ENCODE data around the gene KDM8. TPM values are rescaled to one million over a fixed set of nuclear protein-coding genes. Genes with fewer than 3 reads are reported as not detected.

KDM8 gene
- total RNA-seq, 1 experiment from 2014 or later: 7.9 TPM

GRCh38 chr16:27190316-27190871 lies 12.9 kb upstream of the KDM8 start:
- no peak overlapping the region for H3K4me3 ChIP-seq (ENCODE audit: low read depth in 2 of 2, low read length in 2 of 2)
- no peak for ATAC-seq
- H3K9me3 ChIP-seq (ENCODE audit: control insufficient read depth, insufficient read depth, low read depth, low read length): no peaks in the 10 kb centered on the region
- in situ Hi-C loops (cut with HindIII; ENCODE audit: low pct_unique_long_range_greater_than_20kb, low sequenced_read_pairs) (no loop called here), intact Hi-C loops (cut with micrococcal nuclease; ENCODE audit: unreplicated experiment) (no loop called here)
- no peak overlapping the region for H3K27ac ChIP-seq (ENCODE audit: low read length)
- POLR2A ChIA-PET: no interaction called here
- CTCF ChIA-PET: interaction anchor here (0.6 kb wide), 1 partner anchor 339 kb away, joined by 6 read pairs; no protein-coding TSS in a partner anchor
- no peaks in the 10 kb centered on the region; the same call in 1 of the 2 replicates for H3K4me1 ChIP-seq (ENCODE audit: control insufficient read depth, insufficient read depth, low read length)
- no peaks in the 10 kb centered on the region for H3K36me3 ChIP-seq (ENCODE audit: control insufficient read depth, insufficient read depth, low read length)
- DNase-seq (ENCODE audit: low read depth, low spot score): no peak
- no peak for TF ChIP-seq CTCF (IDR thresholded peaks at IDR 0.05)
- no peak for TF ChIP-seq POLR2AphosphoS5 (IDR thresholded peaks at IDR 0.05; ENCODE audit: low read depth, low read length)
- no peak for TF ChIP-seq TCF7L2 (IDR thresholded peaks at IDR 0.05; ENCODE audit: low read depth, low read length)
- TF ChIP-seq SIN3A (IDR thresholded peaks at IDR 0.05; ENCODE audit: borderline replicate concordance, insufficient read depth, low read depth, low read length): no peak
- TF ChIP-seq REST (IDR thresholded peaks at IDR 0.05; ENCODE audit: insufficient read depth in 1 of 2, low read depth in 2 of 2, low read length in 1 of 2): no peak
- no TSS peak for BruUV-seq (replicated peaks)
- H3K27me3 ChIP-seq (ENCODE audit: control insufficient read depth, insufficient read depth, low read length): no peaks in the 10 kb centered on the region

- Histone ChIP-seq H3K4me3 (ENCODE audit: low read depth in 2 of 2, low read length in 2 of 2) (no peak overlapping the region), H3K4me1 (ENCODE audit: control insufficient read depth, insufficient read depth, low read length) (no peaks in the 10 kb centered on the region; the same call in 1 of the 2 replicates), H3K27me3 (ENCODE audit: control insufficient read depth, insufficient read depth, low read length) (no peaks in the 10 kb centered on the region), H3K9me3 (ENCODE audit: control insufficient read depth, insufficient read depth, low read depth, low read length) (no peaks in the 10 kb centered on the region), H3K27ac (ENCODE audit: low read length) (no peak overlapping the region), H3K36me3 (ENCODE audit: control insufficient read depth, insufficient read depth, low read length) (no peaks in the 10 kb centered on the region)
- TF ChIP-seq POLR2AphosphoS5 (IDR thresholded peaks at IDR 0.05; ENCODE audit: low read depth, low read length) (no peak), REST (IDR thresholded peaks at IDR 0.05; ENCODE audit: insufficient read depth in 1 of 2, low read depth in 2 of 2, low read length in 1 of 2) (no peak), TCF7L2 (IDR thresholded peaks at IDR 0.05; ENCODE audit: low read depth, low read length) (no peak), CTCF (IDR thresholded peaks at IDR 0.05) (no peak), SIN3A (IDR thresholded peaks at IDR 0.05; ENCODE audit: borderline replicate concordance, insufficient read depth, low read depth, low read length) (no peak)
- ATAC-seq (no peak), DNase-seq (ENCODE audit: low read depth, low spot score) (no peak)
- no TSS peak for BruUV-seq (replicated peaks)
- intact Hi-C loops (cut with micrococcal nuclease; ENCODE audit: unreplicated experiment): no loop called here
- in situ Hi-C loops (cut with HindIII; ENCODE audit: low pct_unique_long_range_greater_than_20kb, low sequenced_read_pairs): no loop called here
- CTCF ChIA-PET: no interaction called here
- POLR2A ChIA-PET: no interaction called here
Observed at GRCh38 chr16:27191352-27191924, 11.9 kb upstream of the KDM8 start.

All from Panc1 (cell line).